Measurements from ENCODE around the gene CYP27C1.

CYP27C1 gene

GRCh38 chr2:127162261-127163089 is 57.6 kb downstream of the CYP27C1 start:
- TF ChIP-seq ZNF274 (IDR thresholded peaks at IDR 0.05; ENCODE audit: low read depth, low read length), result no peak
- H3K4me3 ChIP-seq (ENCODE audit: low read length), result no peak overlapping the region

GRCh38 chr2:127161176-127162136 is 58.6 kb downstream of the CYP27C1 start:
- TF ChIP-seq ZNF274 (IDR thresholded peaks at IDR 0.05; ENCODE audit: low read depth, low read length), result no peak
- no peak overlapping the region for H3K4me3 ChIP-seq (ENCODE audit: low read length)

GRCh38 chr2:127160676-127161075 is 59.4 kb downstream of the CYP27C1 start:
- TF ChIP-seq ZNF274 (IDR thresholded peaks at IDR 0.05; ENCODE audit: low read depth, low read length), result no peak
- H3K4me3 ChIP-seq (ENCODE audit: low read length), result no peak overlapping the region

GRCh38 chr2:127159543-127159942 is 60.6 kb downstream of the CYP27C1 start:
- no peak for TF ChIP-seq ZNF274 (IDR thresholded peaks at IDR 0.05; ENCODE audit: low read depth, low read length)
- H3K4me3 ChIP-seq (ENCODE audit: low read length), result no peak overlapping the region

- TF ChIP-seq ZNF274 (IDR thresholded peaks at IDR 0.05; ENCODE audit: low read depth, low read length), result no peak
Observed at GRCh38 chr2:127158614-127159290, 61.3 kb downstream of the CYP27C1 start.

GRCh38 chr2:127157651-127158485 is 62.2 kb downstream of the CYP27C1 start:
- no peak overlapping the region for H3K4me3 ChIP-seq (ENCODE audit: low read length)
- TF ChIP-seq ZNF274 (IDR thresholded peaks at IDR 0.05; ENCODE audit: low read depth, low read length), result no peak

More at GRCh38 chr2:127158614-127159290, 61.3 kb downstream of the CYP27C1 start:
- H3K4me3 ChIP-seq (ENCODE audit: low read length), result no peak overlapping the region

GRCh38 chr2:127157114-127157513 is 63.0 kb downstream of the CYP27C1 start:
- TF ChIP-seq ZNF274 (IDR thresholded peaks at IDR 0.05; ENCODE audit: low read depth, low read length), result no peak
- H3K4me3 ChIP-seq (ENCODE audit: low read length), result no peak overlapping the region

- no peak for TF ChIP-seq ZNF274 (IDR thresholded peaks at IDR 0.05; ENCODE audit: low read depth, low read length)
- H3K4me3 ChIP-seq (ENCODE audit: low read length), result no peak overlapping the region
Observed at GRCh38 chr2:127155947-127156346, 64.2 kb downstream of the CYP27C1 start.

GRCh38 chr2:127155028-127155581 is 65.0 kb downstream of the CYP27C1 start:
- no peak overlapping the region for H3K4me3 ChIP-seq (ENCODE audit: low read length)
- no peak for TF ChIP-seq ZNF274 (IDR thresholded peaks at IDR 0.05; ENCODE audit: low read depth, low read length)

- no peak overlapping the region for H3K4me3 ChIP-seq (ENCODE audit: low read length)
Observed at GRCh38 chr2:127154396-127154795, 65.7 kb downstream of the CYP27C1 start.

GRCh38 chr2:127153691-127154158 is 66.4 kb downstream of the CYP27C1 start:
- no peak for TF ChIP-seq ZNF274 (IDR thresholded peaks at IDR 0.05; ENCODE audit: low read depth, low read length)
- no peak overlapping the region for H3K4me3 ChIP-seq (ENCODE audit: low read length)

More at GRCh38 chr2:127154396-127154795, 65.7 kb downstream of the CYP27C1 start:
- no peak for TF ChIP-seq ZNF274 (IDR thresholded peaks at IDR 0.05; ENCODE audit: low read depth, low read length)

- no peak for TF ChIP-seq ZNF274 (IDR thresholded peaks at IDR 0.05; ENCODE audit: low read depth, low read length)
Observed at GRCh38 chr2:127150996-127151395, 69.1 kb downstream of the CYP27C1 start.

GRCh38 chr2:127149384-127149783 is 70.7 kb downstream of the CYP27C1 start:
- TF ChIP-seq ZNF274 (IDR thresholded peaks at IDR 0.05; ENCODE audit: low read depth, low read length), result no peak
- no peak overlapping the region for H3K4me3 ChIP-seq (ENCODE audit: low read length)

More at GRCh38 chr2:127150996-127151395, 69.1 kb downstream of the CYP27C1 start:
- H3K4me3 ChIP-seq (ENCODE audit: low read length), result no peak overlapping the region
